GM18907 (cell line): ENCODE measurements around the gene NT5M.

Experiments
- ATAC-seq: cut with Tn5 transposase; IDR thresholded peaks from one replicate; pipeline ENCODE4 v1.9.1; 2021; ENCODE audit warnings: mild to moderate bottlenecking, moderate library complexity; ENCODE audit not compliant: unreplicated experiment

NT5M gene

GRCh38 chr17:17341452-17341851 lies 38.3 kb downstream of the NT5M start:
- ATAC-seq = no peak

- ATAC-seq = no peak
Measured at GRCh38 chr17:17342242-17342945, 39.2 kb downstream of the NT5M start.

GRCh38 chr17:17343160-17343735 lies 40.1 kb downstream of the NT5M start:
- no peak for ATAC-seq

- ATAC-seq = no peak
Measured at GRCh38 chr17:17343896-17344506, 40.8 kb downstream of the NT5M start.

- ATAC-seq = no peak
Measured at GRCh38 chr17:17344507-17345293, 41.5 kb downstream of the NT5M start.

GRCh38 chr17:17345294-17345597 lies 42.1 kb downstream of the NT5M start:
- no peak for ATAC-seq

GRCh38 chr17:17345686-17346427 lies 42.7 kb downstream of the NT5M start:
- ATAC-seq = no peak

GRCh38 chr17:17346428-17347233 lies 43.5 kb downstream of the NT5M start:
- no peak for ATAC-seq

GRCh38 chr17:17347234-17347955 lies 44.2 kb downstream of the NT5M start:
- no peak for ATAC-seq

- ATAC-seq = no peak
Measured at GRCh38 chr17:17347956-17348871, 45.0 kb downstream of the NT5M start.

- no peak for ATAC-seq
Measured at GRCh38 chr17:17348872-17349723, 45.9 kb downstream of the NT5M start.

- no peak for ATAC-seq
Measured at GRCh38 chr17:17349724-17350106, 46.5 kb downstream of the NT5M start.

- ATAC-seq = no peak
Measured at GRCh38 chr17:17350491-17351355, 47.5 kb downstream of the NT5M start.

- ATAC-seq = no peak
Measured at GRCh38 chr17:17351356-17351891, 48.3 kb downstream of the NT5M start.

- no peak for ATAC-seq
Measured at GRCh38 chr17:17351901-17352781, 49.0 kb downstream of the NT5M start.
